Activated naive CD4-positive, alpha-beta T cell treated with anti-CD3 and anti-CD28 coated beads for 36 hours (primary cell): ENCODE measurements around the gene STARD3NL. TPM values are rescaled to one million over a fixed set of nuclear protein-coding genes. Genes with fewer than 3 reads are reported as not detected.
"Not testable (repeated sequence)": the region's sequence is repeated elsewhere in the genome, so short reads cannot be mapped to it uniquely, and the experiment has no call there.

Experiments
- CTCF ChIA-PET: fragments of 350-600 bp; sonication (Branson Sonifier 250); formaldehyde crosslinking; loops from one replicate; lab custom pipeline; 2021; ENCODE audit warnings: antibody characterized with exemption; lab: Charles Lee
- DNase-seq: peaks from one replicate; pipeline ENCODE4 v3.0.0-alpha.2; 2020
- H3K27ac Mint-ChIP-seq: one replicate; pipeline ENCODE4 v1.8.0; 2021; ENCODE audit warnings: mild to moderate bottlenecking, mixed read lengths
- H3K27me3 Mint-ChIP-seq: one replicate; pipeline ENCODE4 v1.8.0; 2021; ENCODE audit warnings: low read depth, mixed read lengths
- H3K36me3 Mint-ChIP-seq: one replicate; pipeline ENCODE4 v1.8.0; 2021; ENCODE audit warnings: low read depth, mixed read lengths
- H3K4me1 Mint-ChIP-seq: one replicate; pipeline ENCODE4 v1.8.0; 2021; ENCODE audit warnings: low read depth, mixed read lengths
- H3K4me3 Mint-ChIP-seq: one replicate; pipeline ENCODE4 v1.8.0; 2021; ENCODE audit warnings: mild to moderate bottlenecking, moderate library complexity, mixed read lengths
- H3K9me3 Mint-ChIP-seq: one replicate; pipeline ENCODE4 v1.8.0; 2021; ENCODE audit warnings: mixed read lengths
- intact Hi-C: fragments of 100-400 bp; cut with micrococcal nuclease; formaldehyde crosslinking; loops from one replicate; pipeline ENCODE4 v1.15.1; 2023
- total RNA-seq, 2 experiments: library from RNA; stranded (reverse); gene quantifications; one replicate each; pipeline ENCODE4 v1.2.3, GENCODE V29; 2021

STARD3NL gene
- total RNA-seq, 2 experiments from 2014 or later = 23.7 to 25.7 TPM

DNA sequence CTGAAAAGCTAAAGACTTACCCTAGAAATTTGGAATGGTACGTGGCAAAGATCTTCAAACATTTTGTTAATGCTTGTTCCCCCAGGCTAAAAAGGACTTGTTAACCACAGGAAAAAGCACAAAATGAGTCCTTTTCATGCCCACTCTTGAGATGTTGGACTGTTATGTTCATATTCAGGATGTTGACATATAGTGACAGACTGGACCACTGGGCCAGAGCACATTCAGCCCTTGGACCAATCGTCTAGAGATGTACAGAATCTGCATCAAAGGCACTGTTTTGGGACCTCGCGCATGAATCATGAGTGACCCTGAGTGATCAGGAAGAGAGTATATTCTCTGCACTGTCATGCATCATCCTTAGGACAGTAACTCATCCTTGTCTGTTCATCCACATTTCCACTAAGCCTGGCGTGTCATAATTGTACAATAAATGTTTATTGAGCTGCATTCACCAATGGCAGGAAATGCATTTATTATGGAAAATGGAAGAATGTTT lies 70.1 kb downstream of the STARD3NL start:
- no peak for DNase-seq
- H3K27ac Mint-ChIP-seq = no peak overlapping the region
- no peaks in the 10 kb centered on the region for H3K27me3 Mint-ChIP-seq
- no peaks in the 10 kb centered on the region for H3K4me1 Mint-ChIP-seq
- CTCF ChIA-PET = interaction anchor here (1.6 kb wide), 1 partner anchor 87 kb away, joined by 7 read pairs; no protein-coding TSS in a partner anchor
- no peak overlapping the region for H3K4me3 Mint-ChIP-seq
- intact Hi-C loops = no loop called here
- H3K36me3 Mint-ChIP-seq = no peaks in the 10 kb centered on the region
- H3K9me3 Mint-ChIP-seq = no peaks in the 10 kb centered on the region

DNA sequence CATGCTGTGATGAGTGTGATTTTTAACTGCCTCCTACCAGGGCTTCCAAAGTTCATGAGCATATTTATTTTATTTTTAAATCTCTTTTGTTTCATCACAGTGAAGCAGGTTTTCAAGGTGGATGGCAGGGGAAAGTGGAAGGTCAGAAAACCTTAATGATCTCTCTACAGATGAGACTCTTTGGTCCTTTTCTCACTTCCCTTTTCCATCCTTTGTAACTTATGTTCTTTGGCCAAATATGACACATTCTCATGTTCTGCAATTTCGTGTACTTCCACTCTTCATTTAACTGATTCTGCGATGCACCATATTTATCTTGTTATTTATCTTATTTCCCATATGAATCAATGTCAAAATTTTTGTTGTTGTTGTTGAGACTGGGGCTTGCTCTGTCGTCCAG lies 71.8 kb downstream of the STARD3NL start:
- H3K27me3 Mint-ChIP-seq, H3K27ac Mint-ChIP-seq, H3K36me3 Mint-ChIP-seq, DNase-seq, H3K4me3 Mint-ChIP-seq, H3K4me1 Mint-ChIP-seq, H3K9me3 Mint-ChIP-seq, CTCF ChIA-PET, intact Hi-C loops: not testable (repeated sequence)

- CTCF ChIA-PET = no interaction called here
- H3K9me3 Mint-ChIP-seq = no peaks in the 10 kb centered on the region
- H3K36me3 Mint-ChIP-seq = no peaks in the 10 kb centered on the region
- DNase-seq = no peak
- no peak overlapping the region for H3K27ac Mint-ChIP-seq
- H3K27me3 Mint-ChIP-seq = no peaks in the 10 kb centered on the region
- intact Hi-C loops = no loop called here
- no peak overlapping the region for H3K4me3 Mint-ChIP-seq
- no peaks in the 10 kb centered on the region for H3K4me1 Mint-ChIP-seq
Observed at GRCh38 chr7:38257350-38257677, 79.3 kb downstream of the STARD3NL start.

DNA sequence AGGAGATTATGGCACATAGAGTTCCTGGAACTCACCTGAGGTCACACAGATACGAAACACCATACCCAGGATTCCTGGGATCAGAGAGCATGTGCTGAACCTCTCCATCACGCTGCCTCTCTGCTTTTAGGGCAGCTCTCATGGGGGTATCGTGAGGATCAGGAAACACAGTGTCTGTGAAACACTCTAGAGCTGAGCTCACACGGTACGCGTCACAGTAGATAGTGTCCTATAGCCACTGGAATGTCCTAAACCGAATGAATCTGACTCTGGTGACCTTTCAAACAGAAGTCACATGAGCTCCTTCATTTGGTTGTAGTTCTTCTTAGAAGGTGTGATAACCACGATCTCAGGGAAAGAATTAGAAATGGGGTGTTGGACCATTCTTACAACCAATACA lies 81.1 kb downstream of the STARD3NL start:
- H3K4me3 Mint-ChIP-seq, CTCF ChIA-PET, H3K27me3 Mint-ChIP-seq, H3K4me1 Mint-ChIP-seq, H3K36me3 Mint-ChIP-seq, H3K9me3 Mint-ChIP-seq, DNase-seq, H3K27ac Mint-ChIP-seq, intact Hi-C loops: not testable (repeated sequence)

DNA sequence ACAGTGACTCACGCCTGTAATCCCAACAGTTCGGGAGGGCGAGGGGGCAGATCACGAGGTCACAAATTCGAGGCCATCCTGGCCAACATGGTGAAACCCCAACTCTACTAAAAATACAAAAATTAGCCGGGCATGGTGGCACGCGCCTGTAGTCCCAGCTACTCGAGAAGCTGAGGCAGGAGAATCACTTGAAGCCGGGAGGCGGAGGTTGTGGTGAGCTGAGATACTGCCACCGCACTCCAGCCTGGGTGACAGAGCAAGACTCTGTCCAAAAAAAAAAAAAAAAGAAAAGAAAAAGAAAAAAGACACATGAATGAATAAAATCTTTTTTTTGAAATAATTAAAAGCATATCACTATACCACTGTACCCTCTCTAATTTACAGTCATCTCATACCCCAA lies 83.6 kb downstream of the STARD3NL start:
- H3K27ac Mint-ChIP-seq, CTCF ChIA-PET, H3K4me3 Mint-ChIP-seq, H3K4me1 Mint-ChIP-seq, H3K9me3 Mint-ChIP-seq, H3K36me3 Mint-ChIP-seq, DNase-seq, H3K27me3 Mint-ChIP-seq: not testable (repeated sequence)
- intact Hi-C loops = loop anchor here (5.0 kb wide), 1 partner anchor 41 kb away; no protein-coding TSS in a partner anchor

GRCh38 chr7:38262026-38262425 lies 84.0 kb downstream of the STARD3NL start:
- H3K4me1 Mint-ChIP-seq, H3K27ac Mint-ChIP-seq, H3K4me3 Mint-ChIP-seq, CTCF ChIA-PET, H3K27me3 Mint-ChIP-seq, DNase-seq, H3K9me3 Mint-ChIP-seq, H3K36me3 Mint-ChIP-seq: not testable (repeated sequence)
- intact Hi-C loops = loop anchor here (5.0 kb wide), 1 partner anchor 40 kb away; no protein-coding TSS in a partner anchor

DNA sequence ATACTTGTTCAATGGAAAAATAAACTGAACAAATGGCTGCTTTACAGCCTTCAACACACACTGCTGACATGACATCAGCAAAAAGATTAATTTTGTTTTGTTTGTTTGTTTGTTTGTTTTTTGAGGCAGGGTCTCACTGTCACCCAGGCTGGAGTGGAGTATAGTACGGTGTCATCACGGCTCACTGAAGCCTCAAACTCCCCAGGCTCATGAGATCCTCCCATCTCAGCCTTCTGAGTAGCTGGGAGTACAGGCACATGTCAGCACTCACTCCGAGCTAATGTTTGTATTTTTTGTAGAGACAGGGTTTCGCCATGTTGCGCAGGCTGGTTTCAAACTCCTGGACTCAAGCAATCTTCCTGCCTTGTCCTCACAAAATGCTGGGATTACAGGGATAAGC lies 84.5 kb downstream of the STARD3NL start:
- Mint-ChIP-seq H3K27ac (peak overlapping the region; percentile 56), H3K36me3 (no peaks in the 10 kb centered on the region), H3K27me3 (no peaks in the 10 kb centered on the region), H3K9me3 (no peaks in the 10 kb centered on the region), H3K4me3 (no peak overlapping the region), H3K4me1 (no peaks in the 10 kb centered on the region)
- no peak for DNase-seq
- CTCF ChIA-PET = no interaction called here
- intact Hi-C loops = loop anchor here (5.0 kb wide), 1 partner anchor 40 kb away; no protein-coding TSS in a partner anchor

DNA sequence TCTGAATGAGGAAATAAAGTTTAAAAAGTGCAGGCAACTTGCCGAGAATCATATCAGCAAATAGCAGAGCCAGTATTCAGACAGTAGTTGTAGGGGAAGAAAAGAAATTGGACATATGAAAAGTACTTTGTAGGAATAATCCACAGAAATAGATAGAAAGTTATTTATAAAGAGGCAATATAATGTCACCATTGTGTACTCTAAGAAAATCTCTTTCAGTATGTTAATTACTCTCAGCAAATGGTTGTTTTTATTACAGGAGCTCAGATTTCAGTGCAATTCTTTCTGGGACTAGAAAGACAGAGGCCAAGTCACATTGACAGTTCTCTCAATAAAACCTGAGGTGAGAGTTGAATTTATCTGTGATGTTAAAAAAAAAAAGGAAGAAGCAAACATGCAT lies 85.2 kb downstream of the STARD3NL start:
- H3K4me1 Mint-ChIP-seq, CTCF ChIA-PET: not testable (repeated sequence)
- peak overlapping the region; percentile 6 for H3K4me3 Mint-ChIP-seq

DNA sequence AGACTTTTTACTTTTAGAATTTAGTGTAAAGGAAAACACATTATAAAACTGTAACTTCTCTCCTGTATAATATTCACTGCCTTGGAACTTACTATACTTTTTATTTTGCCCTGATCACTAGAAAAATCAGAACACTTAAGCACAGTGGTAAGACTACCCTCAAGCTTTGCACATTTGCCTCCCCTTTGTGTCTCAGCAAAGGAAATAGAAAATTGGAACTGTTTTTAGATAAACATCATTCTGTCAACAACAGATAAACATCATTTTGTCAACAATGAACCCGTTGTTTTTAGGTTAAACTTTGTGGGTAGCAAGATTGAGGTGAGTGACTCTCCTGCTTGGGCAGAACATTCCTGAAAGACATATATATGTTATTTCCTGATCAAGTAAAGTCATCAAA lies 86.6 kb downstream of the STARD3NL start:
- DNase-seq, H3K36me3 Mint-ChIP-seq, H3K27me3 Mint-ChIP-seq, H3K4me3 Mint-ChIP-seq, H3K4me1 Mint-ChIP-seq, H3K9me3 Mint-ChIP-seq: not testable (repeated sequence)
- H3K27ac Mint-ChIP-seq = peak overlapping the region; percentile 46
- CTCF ChIA-PET = interaction anchor here (0.6 kb wide), 1 partner anchor 353 kb away, joined by 4 read pairs; no protein-coding TSS in a partner anchor
- intact Hi-C loops = loop anchor here (5.0 kb wide), 1 partner anchor 38 kb away; no protein-coding TSS in a partner anchor

More for the DNA sequence above, 85.2 kb downstream of the STARD3NL start:
- DNase-seq, H3K27me3 Mint-ChIP-seq, H3K27ac Mint-ChIP-seq, H3K36me3 Mint-ChIP-seq, H3K9me3 Mint-ChIP-seq: not testable (repeated sequence)
- intact Hi-C loops = loop anchor here (5.0 kb wide), 1 partner anchor 39 kb away; no protein-coding TSS in a partner anchor

- H3K27me3 Mint-ChIP-seq, H3K36me3 Mint-ChIP-seq, H3K9me3 Mint-ChIP-seq, H3K4me1 Mint-ChIP-seq, intact Hi-C loops, H3K4me3 Mint-ChIP-seq, CTCF ChIA-PET, H3K27ac Mint-ChIP-seq, DNase-seq: not testable (repeated sequence)
Observed at GRCh38 chr7:38265958-38266357, 87.9 kb downstream of the STARD3NL start.

DNA sequence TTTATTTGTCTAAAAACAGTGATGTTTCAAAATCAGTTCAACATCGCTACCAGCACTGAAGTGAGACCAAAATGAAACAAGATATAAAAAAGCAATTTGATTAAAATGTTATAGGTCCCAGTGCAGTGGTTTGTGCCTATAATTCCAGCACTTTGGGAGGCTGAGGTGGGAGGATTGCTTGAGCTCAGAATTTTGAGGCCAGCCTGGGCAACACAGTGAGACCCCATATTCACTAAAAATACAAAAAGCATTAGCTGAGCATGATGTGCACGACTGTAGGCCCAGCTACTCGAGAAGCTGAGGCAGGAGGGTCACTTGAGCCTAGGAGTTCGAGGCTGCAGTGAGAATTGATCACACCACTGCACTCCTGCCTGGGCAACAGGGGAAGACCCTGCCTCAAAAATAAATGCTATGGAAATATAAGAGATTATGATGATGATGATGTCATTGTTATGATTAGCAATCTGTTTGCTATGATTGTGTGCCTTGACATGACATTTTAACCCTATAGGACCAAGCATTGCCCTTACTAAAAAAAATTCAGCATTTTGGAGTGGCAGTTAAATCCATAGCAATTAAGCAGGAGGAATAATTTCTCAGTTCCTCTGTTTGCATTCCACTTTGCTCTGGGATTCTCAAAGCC lies 91.8 kb downstream of the STARD3NL start:
- H3K4me3 Mint-ChIP-seq, H3K4me1 Mint-ChIP-seq, intact Hi-C loops, DNase-seq, H3K36me3 Mint-ChIP-seq, H3K27ac Mint-ChIP-seq, H3K9me3 Mint-ChIP-seq, H3K27me3 Mint-ChIP-seq, CTCF ChIA-PET: not testable (repeated sequence)

GRCh38 chr7:38270405-38270804 lies 92.4 kb downstream of the STARD3NL start:
- intact Hi-C loops, H3K9me3 Mint-ChIP-seq, H3K4me1 Mint-ChIP-seq, DNase-seq, H3K27me3 Mint-ChIP-seq, CTCF ChIA-PET, H3K27ac Mint-ChIP-seq, H3K4me3 Mint-ChIP-seq, H3K36me3 Mint-ChIP-seq: not testable (repeated sequence)

GRCh38 chr7:38273286-38273995 lies 95.4 kb downstream of the STARD3NL start, which contains the start of gene TARP:
Gene TARP, minus strand, starts transcription at chr7:38273636.
- intact Hi-C loops = no loop called here

More at GRCh38 chr7:38273286-38273995, 95.4 kb downstream of the STARD3NL start, which contains the start of gene TARP:
- no peak for DNase-seq
- no peaks in the 10 kb centered on the region for H3K4me1 Mint-ChIP-seq
- H3K27ac Mint-ChIP-seq = no peak within 1 kb of the TSS
- H3K9me3 Mint-ChIP-seq = no peaks in the 10 kb centered on the region
- peak within 1 kb of the TSS; percentile 24 for H3K4me3 Mint-ChIP-seq
- H3K27me3 Mint-ChIP-seq = no peaks in the 10 kb centered on the region
- H3K36me3 Mint-ChIP-seq = no peaks in the 10 kb centered on the region
- CTCF ChIA-PET = no interaction called here
